Transverse colon (tissue), 4 donors: ENCODE measurements around the gene TSTD2.

Experiments used
- EP300 ChIP-seq: sonication (generic); formaldehyde crosslinking; IDR thresholded peaks from one replicate; pipeline ENCODE4 v1.6.1; 2017; ENCODE audit warnings: antibody characterized with exemption, low read depth
- POLR2A ChIP-seq: fragments of 450-650 bp; IDR thresholded peaks from one replicate; pipeline ENCODE4 v1.6.1; 2016; ENCODE audit warnings: antibody characterized with exemption, mild to moderate bottlenecking, moderate library complexity
- POLR2AphosphoS5 ChIP-seq, 3 donors: sonication (generic); formaldehyde crosslinking; IDR thresholded peaks; one replicate each; pipeline ENCODE4 v1.6.1; 2016; ENCODE audit warnings: antibody characterized with exemption in 3 of 3
- TF ChIP-seq, protein P1 (sequence below), 5 experiments: fragments of 200-600 bp in 3 of 5; fragments of 450-650 bp in 2 of 5; sonication (generic) in 3 of 5; IDR thresholded peaks; 1 replicate in 2 of 5; 2 replicates in 3 of 5; pipeline ENCODE4 v1.5.1; 2016 to 2017; ENCODE audit warnings: antibody characterized with exemption in 5 of 5, inconsistent platforms in 3 of 5, mild to moderate bottlenecking in 2 of 5, moderate library complexity in 1 of 5

DNA sequence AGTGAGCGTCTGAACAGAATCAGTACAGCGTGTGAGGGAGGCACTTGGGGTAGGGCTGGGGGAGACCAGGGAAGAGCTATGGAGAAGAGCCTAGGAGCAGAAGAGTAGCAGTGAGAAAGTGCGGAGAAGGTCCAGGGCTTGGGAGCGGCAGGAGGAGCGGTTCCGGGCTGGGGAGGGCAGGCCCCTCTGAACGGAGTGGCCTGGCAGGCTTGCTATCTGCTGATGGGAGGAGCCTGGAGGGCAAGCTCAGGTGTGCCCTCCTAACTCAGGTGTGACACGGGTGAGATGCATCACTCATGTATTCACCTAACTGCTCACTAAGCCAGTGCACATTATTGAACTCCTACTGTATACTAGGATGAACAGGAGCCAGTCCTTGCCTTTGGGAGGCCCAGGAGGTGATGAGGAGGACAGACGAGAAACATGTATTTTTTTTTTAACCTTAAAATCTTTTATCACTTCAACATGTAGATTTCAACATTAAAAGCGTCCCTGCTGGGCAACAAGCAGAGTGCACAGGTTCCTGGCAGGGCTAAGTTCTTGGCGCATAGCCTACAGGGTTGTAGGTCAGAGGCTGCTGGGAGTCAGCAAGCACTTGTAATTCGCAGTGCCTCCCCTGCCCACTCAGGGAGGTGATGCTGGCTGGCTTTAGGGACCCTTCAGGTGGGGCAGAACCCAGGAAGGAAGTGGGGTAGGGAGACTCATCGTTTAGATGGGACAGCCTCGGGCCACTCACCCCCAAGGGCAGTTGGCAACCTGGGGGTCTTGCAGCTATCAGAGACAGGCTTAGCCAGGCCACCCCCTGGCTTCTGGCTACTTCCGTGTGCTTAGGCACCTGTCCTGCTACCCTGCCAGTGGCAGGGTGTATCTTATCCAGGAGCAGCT lies 76.2 kb downstream of the TSTD2 start:
- TF ChIP-seq, protein P1, sequence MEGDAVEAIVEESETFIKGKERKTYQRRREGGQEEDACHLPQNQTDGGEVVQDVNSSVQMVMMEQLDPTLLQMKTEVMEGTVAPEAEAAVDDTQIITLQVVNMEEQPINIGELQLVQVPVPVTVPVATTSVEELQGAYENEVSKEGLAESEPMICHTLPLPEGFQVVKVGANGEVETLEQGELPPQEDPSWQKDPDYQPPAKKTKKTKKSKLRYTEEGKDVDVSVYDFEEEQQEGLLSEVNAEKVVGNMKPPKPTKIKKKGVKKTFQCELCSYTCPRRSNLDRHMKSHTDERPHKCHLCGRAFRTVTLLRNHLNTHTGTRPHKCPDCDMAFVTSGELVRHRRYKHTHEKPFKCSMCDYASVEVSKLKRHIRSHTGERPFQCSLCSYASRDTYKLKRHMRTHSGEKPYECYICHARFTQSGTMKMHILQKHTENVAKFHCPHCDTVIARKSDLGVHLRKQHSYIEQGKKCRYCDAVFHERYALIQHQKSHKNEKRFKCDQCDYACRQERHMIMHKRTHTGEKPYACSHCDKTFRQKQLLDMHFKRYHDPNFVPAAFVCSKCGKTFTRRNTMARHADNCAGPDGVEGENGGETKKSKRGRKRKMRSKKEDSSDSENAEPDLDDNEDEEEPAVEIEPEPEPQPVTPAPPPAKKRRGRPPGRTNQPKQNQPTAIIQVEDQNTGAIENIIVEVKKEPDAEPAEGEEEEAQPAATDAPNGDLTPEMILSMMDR (IDR thresholded peaks at IDR 0.05) = no peak
- no peak for TF ChIP-seq POLR2A
- TF ChIP-seq POLR2AphosphoS5 (IDR thresholded peaks at IDR 0.05) = no peak
- TF ChIP-seq EP300 = no peak
